GM21381 (cell line): ENCODE measurements around the gene AP3S2.
"Not testable (repeated sequence)": the region's sequence is repeated elsewhere in the genome, so short reads cannot be mapped to it uniquely, and the experiment has no call there.

Source experiments
- ATAC-seq: cut with Tn5 transposase; IDR thresholded peaks from one replicate; pipeline ENCODE4 v1.9.1; 2021; ENCODE audit warnings: mild to moderate bottlenecking, moderate library complexity; ENCODE audit not compliant: unreplicated experiment

AP3S2 gene

DNA sequence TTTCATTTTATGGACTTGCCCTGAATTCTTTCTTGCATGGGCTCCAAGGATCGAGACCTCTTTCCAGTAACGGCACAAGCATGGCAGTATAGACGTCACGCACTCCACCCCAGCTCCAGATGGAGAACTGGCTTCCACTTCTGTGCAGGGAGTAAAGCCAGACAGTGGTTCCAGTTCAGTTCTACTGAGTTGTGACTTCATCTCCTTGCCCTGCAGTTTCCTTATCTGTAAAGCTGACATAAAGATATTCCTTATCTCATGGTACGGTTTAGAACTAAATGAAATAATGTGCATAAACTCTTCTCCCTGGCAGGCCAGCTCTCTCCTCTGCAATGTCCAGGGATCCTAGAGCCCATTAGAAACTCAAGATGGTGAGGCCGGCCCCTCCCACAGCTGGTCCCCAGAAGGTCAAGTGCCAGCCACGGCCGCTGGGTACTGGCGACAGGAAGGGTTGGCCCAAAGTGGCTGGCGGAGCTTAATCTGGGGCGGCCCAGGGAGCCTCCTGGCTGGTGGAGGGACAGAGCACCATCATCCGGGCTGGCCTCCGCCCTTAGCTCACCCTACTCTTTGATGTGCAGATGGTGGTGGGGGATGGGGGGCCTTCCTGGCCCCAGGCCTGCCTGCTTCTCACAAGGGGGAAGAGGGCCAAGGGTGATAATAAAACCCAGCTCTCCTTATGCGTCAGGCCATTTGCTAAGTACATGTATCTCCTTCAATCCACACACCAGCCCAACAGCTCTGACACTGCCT, 110.5 kb downstream of the AP3S2 start:
- no peak for ATAC-seq

DNA sequence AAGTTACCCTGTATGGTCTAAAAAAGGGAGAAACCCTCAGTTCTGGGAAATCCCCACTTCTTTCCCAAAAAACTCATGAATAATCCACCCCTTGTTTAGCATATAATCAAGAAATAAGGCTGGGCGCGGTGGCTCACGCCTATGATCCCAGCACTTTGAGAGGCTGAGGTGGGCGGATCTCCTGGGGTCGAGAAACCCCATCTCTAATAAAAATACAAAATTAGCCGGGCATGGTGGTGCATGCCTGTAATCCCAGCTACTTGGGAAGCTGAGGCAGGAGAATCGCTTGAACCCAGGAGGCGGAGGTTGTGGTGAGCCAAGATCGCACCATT, 111.2 kb downstream of the AP3S2 start:
- ATAC-seq = not testable (repeated sequence)

- no peak for ATAC-seq
Measured at GRCh38 chr15:89781891-89782618, 111.7 kb downstream of the AP3S2 start.

DNA sequence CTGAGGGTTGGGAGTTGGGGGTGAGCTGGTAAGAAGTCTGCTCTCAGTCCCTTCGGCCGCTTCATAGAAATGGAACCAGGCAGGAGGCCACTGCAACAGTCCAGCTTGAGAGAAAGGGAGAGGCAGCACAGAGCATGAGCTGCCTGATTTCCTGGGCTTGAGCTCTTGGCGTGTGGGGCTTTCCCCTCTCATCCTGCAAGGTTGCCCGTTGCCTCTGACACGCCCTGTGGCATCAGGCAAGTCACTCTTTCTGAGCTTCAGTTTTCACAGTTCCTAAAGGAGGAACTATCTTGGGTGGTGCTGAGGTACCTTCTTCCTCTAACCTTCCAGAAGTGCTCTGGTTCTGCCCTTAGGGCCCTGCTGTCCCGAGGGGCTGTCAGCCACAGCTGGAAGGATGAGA, 112.7 kb downstream of the AP3S2 start:
- no peak for ATAC-seq

GRCh38 chr15:89780601-89781000, 113.2 kb downstream of the AP3S2 start:
- no peak for ATAC-seq
